Sciatic nerve (tissue), 2 donors: ENCODE measurements around the gene ACSL4. TPM values are rescaled to one million over a fixed set of nuclear protein-coding genes. Genes with fewer than 3 reads are reported as not detected.
"Not testable (repeated sequence)": the region's sequence is repeated elsewhere in the genome, so short reads cannot be mapped to it uniquely, and the experiment has no call there.

Source experiments
- ATAC-seq: fragments of 200-7000 bp; cut with Tn5 transposase; one replicate; pipeline ENCODE4 v1.9.1; 2020; ENCODE audit warnings: mild to moderate bottlenecking, moderate library complexity
- DNase-seq: peaks from one replicate; pipeline ENCODE4 v3.0.0-alpha.2; 2020; ENCODE audit warnings: low spot score
- intact Hi-C: fragments of 100-400 bp; cut with DNase I; formaldehyde crosslinking; loops from one replicate; pipeline ENCODE4 v1.14.2; 2022
- total RNA-seq: library from RNA; stranded (reverse); fragmentation: NEBNext Ultra II Directional; extraction: Animal tissue kit (Norgen Biotek cat#: 25700); gene quantifications from one replicate; pipeline ENCODE4 v1.2.1, GENCODE V29; 2021
- donor health status: DM: no; HTN: no; CAD: no.
- donor health status: DM: no; HTN: no; CAD: no.

The ACSL4 gene
- total RNA-seq, 1 donor from 2014 or later = 29.5 TPM

- DNase-seq (no peak), ATAC-seq (no peak)
- intact Hi-C loops = no loop called here
Observed at GRCh38 chrX:109733613-109734083, 591 bp upstream of the ACSL4 start.

GRCh38 chrX:109732017-109732801, 848 bp downstream of the ACSL4 start:
- intact Hi-C loops = no loop called here
- ATAC-seq = peak; percentile 40
- no peak for DNase-seq

GRCh38 chrX:109728173-109728535, 4.9 kb downstream of the ACSL4 start:
- DNase-seq (no peak), ATAC-seq (no peak)
- intact Hi-C loops = no loop called here

- intact Hi-C loops, ATAC-seq, DNase-seq: not testable (repeated sequence)
Observed at GRCh38 chrX:109724971-109725370, 8.1 kb downstream of the ACSL4 start.

- intact Hi-C loops = no loop called here
- DNase-seq (no peak), ATAC-seq (no peak)
Observed at GRCh38 chrX:109720947-109721346, 12.1 kb downstream of the ACSL4 start.

GRCh38 chrX:109719264-109719663, 13.8 kb downstream of the ACSL4 start:
- intact Hi-C loops = no loop called here
- ATAC-seq (no peak), DNase-seq (no peak)

- no peak for DNase-seq
- intact Hi-C loops = no loop called here
- no peak for ATAC-seq
Observed at GRCh38 chrX:109716431-109717028, 16.5 kb downstream of the ACSL4 start.

- intact Hi-C loops = no loop called here
- DNase-seq = no peak
- ATAC-seq = no peak
Observed at GRCh38 chrX:109714340-109714958, 18.6 kb downstream of the ACSL4 start.

GRCh38 chrX:109710181-109710580, 22.9 kb downstream of the ACSL4 start:
- DNase-seq (no peak), ATAC-seq (no peak)
- intact Hi-C loops = no loop called here

GRCh38 chrX:109709129-109709631, 23.9 kb downstream of the ACSL4 start:
- DNase-seq = no peak
- intact Hi-C loops = no loop called here
- ATAC-seq = peak; percentile 73

- intact Hi-C loops = no loop called here
- no peak for ATAC-seq
- no peak for DNase-seq
Observed at GRCh38 chrX:109707720-109708119, 25.3 kb downstream of the ACSL4 start.

GRCh38 chrX:109707319-109707718, 25.7 kb downstream of the ACSL4 start:
- ATAC-seq (no peak), DNase-seq (no peak)
- intact Hi-C loops = no loop called here

GRCh38 chrX:109704563-109704962, 28.5 kb downstream of the ACSL4 start:
- intact Hi-C loops = no loop called here
- ATAC-seq = no peak
- no peak for DNase-seq

- ATAC-seq (no peak), DNase-seq (no peak)
- intact Hi-C loops = no loop called here
Observed at GRCh38 chrX:109697855-109698254, 35.2 kb downstream of the ACSL4 start.

- DNase-seq = no peak
- ATAC-seq = no peak
- intact Hi-C loops = no loop called here
Observed at GRCh38 chrX:109696146-109696740, 36.8 kb downstream of the ACSL4 start.

- ATAC-seq (no peak), DNase-seq (no peak)
- intact Hi-C loops = no loop called here
Observed at GRCh38 chrX:109695637-109696036, 37.4 kb downstream of the ACSL4 start.

GRCh38 chrX:109691752-109692151, 41.3 kb downstream of the ACSL4 start:
- DNase-seq (no peak), ATAC-seq (no peak)
- intact Hi-C loops = no loop called here

GRCh38 chrX:109691277-109691676, 41.8 kb downstream of the ACSL4 start:
- DNase-seq (no peak), ATAC-seq (no peak)
- intact Hi-C loops = no loop called here

GRCh38 chrX:109687903-109688302, 45.2 kb downstream of the ACSL4 start:
- intact Hi-C loops = no loop called here
- DNase-seq = no peak
- ATAC-seq = no peak

- DNase-seq (no peak), ATAC-seq (no peak)
- intact Hi-C loops = no loop called here
Observed at GRCh38 chrX:109685656-109686078, 47.4 kb downstream of the ACSL4 start.
